Measurements from ENCODE around the gene GPR39.
A peak's percentile ranks its signal among the peaks of the same experiment; 100 is the strongest.

GPR39 gene

DNA sequence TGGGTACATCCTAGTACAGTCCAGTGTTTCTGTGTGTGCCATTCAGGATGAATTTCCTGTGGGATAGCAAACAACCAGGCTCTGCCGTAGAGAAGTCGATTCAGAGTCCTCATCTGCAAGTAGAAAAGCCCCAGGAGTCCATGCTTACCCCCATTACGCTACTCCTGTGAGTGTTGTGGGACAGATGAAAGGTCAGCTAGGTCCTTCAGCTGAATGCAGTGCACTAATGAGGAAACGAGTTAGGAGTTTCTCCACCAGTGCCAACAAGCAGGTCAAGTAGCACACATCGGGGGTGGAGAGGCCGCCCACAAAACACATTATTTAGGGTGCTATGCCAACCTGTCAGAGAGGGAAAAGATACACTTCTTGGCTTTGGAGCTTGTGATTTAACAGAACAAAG is 2.5 kb upstream of the GPR39 start:
- DNase-seq (ENCODE audit: low read depth): no peak

DNA sequence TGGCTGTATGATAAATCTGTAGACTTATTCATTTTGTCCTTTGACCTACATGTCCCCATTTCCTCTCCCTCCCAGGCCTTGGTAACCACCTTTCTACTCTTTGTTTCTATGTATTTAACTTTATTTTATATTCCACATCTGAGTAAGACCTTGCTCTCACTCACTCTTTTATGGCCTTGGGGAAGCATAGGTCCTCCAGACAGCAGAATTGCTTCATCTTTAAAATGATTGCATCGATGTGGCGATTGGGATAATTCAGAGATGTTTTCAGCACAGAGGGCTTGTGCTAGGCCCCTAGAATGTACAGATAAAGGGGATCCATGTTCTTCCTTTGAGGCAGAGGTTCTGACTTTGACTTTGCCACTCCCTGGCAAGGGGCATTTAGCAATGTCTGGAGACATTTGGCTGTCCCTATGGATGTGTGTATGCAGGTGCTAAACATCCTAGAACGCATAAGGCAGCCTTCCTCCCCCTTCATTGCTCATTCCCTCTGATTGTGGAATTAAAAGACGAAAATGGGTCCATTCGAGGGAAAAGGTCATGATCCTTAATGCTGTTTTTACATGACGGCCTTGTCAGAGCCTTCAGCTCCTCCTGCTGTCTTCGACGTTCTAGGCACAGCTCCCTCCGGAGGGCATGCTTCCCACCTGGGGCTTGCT is 1.2 kb upstream of the GPR39 start:
- DNase-seq (ENCODE audit: low read depth): no peak

GRCh38 chr2:132415915-132416722 is 486 bp upstream of the GPR39 start:
- peak; percentile 84 for DNase-seq (ENCODE audit: low read depth)

DNA sequence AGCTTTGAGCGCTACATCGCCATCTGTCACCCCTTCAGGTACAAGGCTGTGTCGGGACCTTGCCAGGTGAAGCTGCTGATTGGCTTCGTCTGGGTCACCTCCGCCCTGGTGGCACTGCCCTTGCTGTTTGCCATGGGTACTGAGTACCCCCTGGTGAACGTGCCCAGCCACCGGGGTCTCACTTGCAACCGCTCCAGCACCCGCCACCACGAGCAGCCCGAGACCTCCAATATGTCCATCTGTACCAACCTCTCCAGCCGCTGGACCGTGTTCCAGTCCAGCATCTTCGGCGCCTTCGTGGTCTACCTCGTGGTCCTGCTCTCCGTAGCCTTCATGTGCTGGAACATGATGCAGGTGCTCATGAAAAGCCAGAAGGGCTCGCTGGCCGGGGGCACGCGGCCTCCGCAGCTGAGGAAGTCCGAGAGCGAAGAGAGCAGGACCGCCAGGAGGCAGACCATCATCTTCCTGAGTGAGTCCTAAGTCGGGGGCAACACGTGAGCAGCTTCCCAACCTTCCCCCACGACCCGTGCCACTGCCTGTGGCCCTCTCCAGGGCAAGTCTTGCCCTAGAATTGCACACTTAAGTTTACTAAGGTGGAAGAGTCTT is 928 bp downstream of the GPR39 start:
- DNase-seq (ENCODE audit: low read depth): no peak

- DNase-seq (ENCODE audit: low read depth): no peak
These were observed 2.6 kb downstream of the GPR39 start for GRCh38 chr2:132419235-132419634.

- no peak for DNase-seq (ENCODE audit: low read depth)
These were observed 3.3 kb downstream of the GPR39 start for GRCh38 chr2:132419941-132420340.

- no peak for DNase-seq (ENCODE audit: low read depth)
These were observed 4.5 kb downstream of the GPR39 start for GRCh38 chr2:132420816-132421805.

DNA sequence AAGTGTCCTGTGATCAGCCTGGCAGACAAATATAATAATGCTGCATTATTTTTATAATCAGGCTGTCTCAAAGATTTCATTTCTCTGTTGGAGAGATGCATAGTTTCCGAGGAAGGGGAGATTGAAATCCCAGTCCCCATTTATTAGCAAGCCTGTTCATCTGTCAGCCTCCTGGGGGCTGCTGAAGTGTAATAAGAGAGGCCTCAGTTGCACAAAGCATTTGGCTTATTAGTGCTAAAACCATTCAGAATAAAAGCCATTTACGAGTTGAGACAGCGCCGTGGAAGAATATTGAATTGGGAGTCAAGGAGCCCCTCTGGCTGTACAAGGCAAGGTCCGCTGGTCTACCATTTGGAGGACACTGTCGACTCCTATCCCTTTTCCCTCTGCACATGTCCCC is 6.1 kb downstream of the GPR39 start:
- no peak for DNase-seq (ENCODE audit: low read depth)

DNA sequence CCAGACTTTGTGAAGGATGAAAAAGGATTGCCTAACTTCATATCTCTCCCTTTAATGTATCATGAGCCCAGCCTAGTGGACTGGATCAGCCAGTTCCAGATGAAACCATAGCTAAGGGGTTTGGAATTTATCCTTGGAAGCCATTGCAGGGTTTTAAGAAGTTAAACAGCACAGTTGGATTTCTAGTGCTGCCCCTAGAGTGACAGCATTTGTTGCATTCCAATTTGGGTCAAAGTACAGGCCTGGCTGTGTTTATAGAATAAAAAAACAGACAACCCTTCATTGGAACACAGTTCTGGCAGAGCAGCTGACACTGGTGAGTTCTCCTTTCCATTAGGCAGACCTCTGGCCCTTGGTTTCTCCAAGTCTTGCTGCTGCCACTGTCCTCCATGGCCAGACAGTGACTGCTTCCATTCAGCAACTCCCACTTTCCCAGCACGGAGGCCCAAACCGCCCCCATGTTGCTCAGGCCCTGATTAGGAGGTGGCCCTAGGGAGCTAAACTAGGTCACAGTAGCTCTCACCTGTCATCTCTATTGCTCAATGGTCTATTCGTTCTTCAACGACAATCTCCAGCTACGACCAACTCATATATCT is 8.0 kb downstream of the GPR39 start:
- DNase-seq (ENCODE audit: low read depth): peak; percentile 34

- DNase-seq (ENCODE audit: low read depth): no peak
These were observed 9.4 kb downstream of the GPR39 start for GRCh38 chr2:132426033-132426432.

DNA sequence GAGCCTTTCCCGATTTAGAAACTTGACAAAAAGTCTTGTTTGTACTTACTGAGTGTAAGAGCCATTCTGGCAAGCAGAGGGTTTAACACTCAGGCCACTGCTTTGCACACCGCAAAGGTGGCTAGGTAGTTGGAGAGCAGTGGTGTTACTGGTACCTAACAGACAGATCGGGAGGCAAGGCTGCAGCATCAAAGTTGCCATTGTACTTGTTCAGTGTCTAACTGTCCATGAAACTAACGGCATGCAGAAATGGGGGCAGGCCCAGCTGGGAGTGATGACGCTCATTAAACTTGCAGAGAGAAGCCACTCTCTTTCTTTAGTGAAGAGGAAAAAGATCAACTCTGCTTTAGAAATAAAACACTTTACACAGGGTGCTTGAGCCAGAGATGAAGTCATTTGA is 10.1 kb downstream of the GPR39 start:
- no peak for DNase-seq (ENCODE audit: low read depth)

DNA sequence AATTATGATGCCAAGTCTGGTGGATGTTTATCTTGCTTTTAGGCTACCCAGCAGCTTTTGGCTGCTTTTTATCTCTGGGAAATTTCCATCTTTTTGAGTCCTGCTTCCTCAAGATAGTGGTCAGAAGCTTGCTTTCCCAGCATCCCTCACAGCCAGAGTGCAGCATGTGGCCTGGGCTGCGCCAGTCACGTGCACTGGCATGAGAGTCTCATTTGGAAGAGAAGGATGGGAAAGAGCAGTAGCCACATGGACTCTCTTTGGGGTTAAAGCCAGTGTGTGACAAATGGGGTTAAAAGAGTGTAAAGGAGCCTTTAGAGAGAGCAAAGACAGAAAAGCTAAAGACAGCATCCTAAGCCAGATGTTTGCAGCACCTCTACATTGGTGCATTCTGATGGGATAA is 12.7 kb downstream of the GPR39 start:
- no peak for DNase-seq (ENCODE audit: low read depth)

DNA sequence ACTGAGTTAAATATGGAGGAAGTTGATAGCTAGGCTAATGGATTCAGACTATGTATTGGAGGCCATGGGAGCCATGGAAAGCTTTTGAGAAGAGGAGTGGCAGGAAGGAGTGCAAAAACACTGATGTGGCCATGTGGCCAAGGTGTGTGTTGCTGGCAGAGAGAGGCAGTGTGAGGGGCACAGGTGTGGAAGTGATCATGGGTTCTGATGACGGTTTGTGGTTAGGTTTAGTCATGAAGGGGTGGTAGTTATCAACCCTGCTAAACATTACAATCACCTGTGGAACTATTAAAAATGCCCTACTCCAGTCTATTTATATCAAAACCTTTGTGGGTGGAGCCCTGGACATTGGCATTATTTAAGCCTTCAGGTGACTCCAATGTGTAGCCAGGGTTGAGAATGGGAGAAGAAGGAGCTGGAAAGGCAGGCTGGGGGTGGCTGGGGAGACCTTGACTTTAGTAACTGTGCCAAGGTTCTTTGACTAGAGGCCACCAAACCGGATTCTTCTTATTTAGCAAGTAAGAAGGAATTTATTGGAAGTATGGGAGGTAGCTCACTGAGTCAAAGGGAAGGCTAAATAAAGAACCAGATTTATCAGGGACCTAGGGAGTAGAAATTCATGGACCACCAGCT is 13.5 kb downstream of the GPR39 start:
- no peak for DNase-seq (ENCODE audit: low read depth)

GRCh38 chr2:132430895-132431294 is 14.3 kb downstream of the GPR39 start:
- no peak for DNase-seq (ENCODE audit: low read depth)

GRCh38 chr2:132437852-132438669 is 21.5 kb downstream of the GPR39 start:
- DNase-seq (ENCODE audit: low read depth): no peak

DNA sequence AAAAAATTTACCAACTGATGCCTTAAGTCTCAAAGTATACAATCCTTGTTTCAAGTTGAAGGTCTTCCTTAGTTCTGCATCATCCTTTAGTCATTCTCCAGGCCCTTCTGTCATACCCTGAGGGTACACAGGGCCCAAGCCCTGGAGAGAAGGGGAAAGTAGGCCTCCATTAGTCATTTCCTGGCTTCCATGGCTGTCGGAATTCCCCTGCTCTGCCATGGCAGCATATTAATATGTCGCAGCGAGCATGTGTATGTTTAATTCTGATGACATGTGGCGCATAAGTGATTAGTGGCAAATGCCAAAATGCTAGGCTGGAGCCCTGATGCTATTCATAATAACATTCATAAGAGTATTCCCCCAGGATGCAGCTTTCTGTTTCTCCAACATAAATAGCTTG is 22.1 kb downstream of the GPR39 start:
- DNase-seq (ENCODE audit: low read depth): peak; percentile 82

GRCh38 chr2:132439703-132440398 is 23.2 kb downstream of the GPR39 start:
- no peak for DNase-seq (ENCODE audit: low read depth)

- DNase-seq (ENCODE audit: low read depth): no peak
These were observed 24.4 kb downstream of the GPR39 start for GRCh38 chr2:132441051-132441450.

- DNase-seq (ENCODE audit: low read depth): no peak
These were observed 25.7 kb downstream of the GPR39 start for GRCh38 chr2:132442278-132442677.

- no peak for DNase-seq (ENCODE audit: low read depth)
These were observed 26.5 kb downstream of the GPR39 start for GRCh38 chr2:132443106-132443505.

Measured in non-pigmented ciliary epithelial cell (primary cell).